Astrocyte (in vitro differentiated cells and primary cell): ENCODE measurements around the gene RNF152. TPM values are rescaled to one million over a fixed set of nuclear protein-coding genes. Genes with fewer than 3 reads are reported as not detected.
A peak's percentile ranks its signal among the peaks of the same experiment; 100 is the strongest.

Experiments
- DNase-seq: peaks from one replicate; pipeline ENCODE4 v3.0.0-alpha.2; 2010; ENCODE audit warnings: low read depth
- FAIRE-seq: peaks from 2 replicates; lab custom pipeline; 2011; peaks lifted over from hg19 to GRCh38; lab: Jason Lieb, UNC
- H2AFZ ChIP-seq: 2 replicates; pipeline ENCODE4 v1.6.0; 2012; ENCODE audit warnings: low read depth, low read length, inconsistent platforms
- H3K27ac ChIP-seq: 2 replicates; pipeline ENCODE4 v1.5.1; 2011; ENCODE audit warnings: low read depth, low read length, inconsistent platforms
- H3K27me3 ChIP-seq: 2 replicates; pipeline ENCODE4 v1.6.0; 2011; ENCODE audit warnings: low read length, inconsistent platforms; ENCODE audit not compliant: insufficient read depth
- H3K36me3 ChIP-seq: 2 replicates; pipeline ENCODE4 v1.5.1; 2011; ENCODE audit warnings: low read length, inconsistent platforms; ENCODE audit not compliant: insufficient read depth
- H3K4me1 ChIP-seq: 2 replicates; pipeline ENCODE4 v1.5.1; 2011; ENCODE audit warnings: low read length, inconsistent platforms; ENCODE audit not compliant: insufficient read depth
- H3K4me2 ChIP-seq: 2 replicates; pipeline ENCODE4 v1.6.0; 2012; ENCODE audit warnings: low read length, inconsistent platforms
- H3K4me3 ChIP-seq: 2 replicates; pipeline ENCODE4 v1.5.1; 2011; ENCODE audit warnings: low read depth, mild to moderate bottlenecking, low read length, inconsistent platforms; ENCODE audit not compliant: insufficient read depth
- H3K79me2 ChIP-seq: 2 replicates; pipeline ENCODE4 v1.6.0; 2012; ENCODE audit warnings: mild to moderate bottlenecking, low read length, inconsistent platforms; ENCODE audit not compliant: insufficient read depth
- H3K9ac ChIP-seq: 2 replicates; pipeline ENCODE4 v1.6.0; 2012; ENCODE audit warnings: mild to moderate bottlenecking, low read length, inconsistent platforms
- H3K9me3 ChIP-seq: 2 replicates; pipeline ENCODE4 v1.5.1; 2012; ENCODE audit warnings: low read depth, mild to moderate bottlenecking, low read length, inconsistent platforms; ENCODE audit not compliant: insufficient read depth
- H4K20me1 ChIP-seq: 2 replicates; pipeline ENCODE4 v1.6.0; 2012; ENCODE audit warnings: low read length, inconsistent platforms; ENCODE audit not compliant: insufficient read depth
- H3K27ac Mint-ChIP-seq: one replicate; pipeline ENCODE4 v1.8.0; 2021; ENCODE audit warnings: mild to moderate bottlenecking, mixed read lengths; ENCODE audit not compliant: unreplicated experiment
- H3K27me3 Mint-ChIP-seq: one replicate; pipeline ENCODE4 v1.8.0; 2021; ENCODE audit warnings: low read depth, mixed read lengths; ENCODE audit not compliant: unreplicated experiment
- H3K36me3 Mint-ChIP-seq: one replicate; pipeline ENCODE4 v1.8.0; 2021; ENCODE audit warnings: low read depth, mixed read lengths; ENCODE audit not compliant: unreplicated experiment
- H3K4me1 Mint-ChIP-seq: one replicate; pipeline ENCODE4 v1.8.0; 2021; ENCODE audit warnings: low read depth, mixed read lengths; ENCODE audit not compliant: unreplicated experiment
- H3K4me3 Mint-ChIP-seq: one replicate; pipeline ENCODE4 v1.8.0; 2021; ENCODE audit warnings: mild to moderate bottlenecking, moderate library complexity, mixed read lengths; ENCODE audit not compliant: unreplicated experiment
- H3K9me3 Mint-ChIP-seq: one replicate; pipeline ENCODE4 v1.8.0; 2021; ENCODE audit warnings: mild to moderate bottlenecking, mixed read lengths; ENCODE audit not compliant: unreplicated experiment
- CTCF ChIP-seq: IDR thresholded peaks from 2 replicates; pipeline ENCODE4 v1.5.1; 2011; ENCODE audit warnings: low read depth, mild to moderate bottlenecking, inconsistent platforms, low read length, moderate library complexity; ENCODE audit not compliant: insufficient read depth
- EZH2 ChIP-seq: IDR thresholded peaks from 2 replicates; pipeline ENCODE4 v1.6.1; 2012; ENCODE audit warnings: mild to moderate bottlenecking, low read length, inconsistent platforms; ENCODE audit not compliant: insufficient read depth
- total RNA-seq: library from RNA; stranded (reverse); gene quantifications from 2 replicates; pipeline ENCODE4 v1.2.1, GENCODE V29; 2021

RNF152 gene
- total RNA-seq, 1 donor from 2014 or later: 68.7 TPM

GRCh38 chr18:61770279-61770678, 122.5 kb downstream of the RNF152 start:
- TF ChIP-seq EZH2: no peak
- TF ChIP-seq CTCF: no peak
- Histone ChIP-seq H3K9ac (no peak overlapping the region), H2AFZ (no peak overlapping the region), H3K4me2 (no peak overlapping the region), H3K36me3 (no peaks in the 10 kb centered on the region), H3K27ac (no peak overlapping the region), H3K9me3 (no peaks in the 10 kb centered on the region), H3K4me3 (no peak overlapping the region), H3K4me1 (no peaks in the 10 kb centered on the region), H3K79me2 (no peaks in the 10 kb centered on the region), H4K20me1 (no peaks in the 10 kb centered on the region), H3K27me3 (no peaks in the 10 kb centered on the region)
- no peak overlapping the region for H3K4me3 Mint-ChIP-seq
- H3K4me1 Mint-ChIP-seq: peaks cover 17% of the 10 kb centered on the region
- no peaks in the 10 kb centered on the region for H3K27me3 Mint-ChIP-seq
- peaks cover 22% of the 10 kb centered on the region for H3K9me3 Mint-ChIP-seq
- FAIRE-seq (no peak), DNase-seq (no peak)
- H3K27ac Mint-ChIP-seq: no peak overlapping the region
- peaks cover 5% of the 10 kb centered on the region for H3K36me3 Mint-ChIP-seq

DNA sequence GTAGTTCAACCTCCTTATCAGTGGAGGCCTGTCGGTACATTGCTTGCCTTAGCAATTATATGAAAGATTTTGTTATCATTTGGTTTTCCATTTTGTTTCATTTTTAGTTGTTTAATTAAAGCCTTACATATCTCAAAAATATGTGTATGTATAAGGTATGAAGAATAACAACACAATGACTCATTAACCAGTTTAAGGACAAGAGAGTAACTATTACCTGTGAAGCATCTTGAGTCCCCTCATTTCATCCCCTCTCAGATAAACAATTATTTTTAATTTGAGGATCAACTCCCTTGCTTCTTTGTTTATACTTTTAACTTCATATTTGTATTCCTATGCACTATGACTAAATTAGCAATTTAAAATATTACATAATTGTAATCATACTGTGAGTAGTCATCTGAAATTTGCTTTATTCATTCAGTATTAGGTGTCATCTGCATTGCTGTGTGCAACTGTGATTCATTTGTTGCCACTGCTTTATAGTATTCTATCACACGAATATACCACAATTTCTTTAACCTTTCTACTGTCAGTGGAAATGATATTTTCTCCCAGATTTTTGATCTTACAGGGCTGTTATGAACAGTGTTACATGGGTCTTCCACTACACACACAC, 126.4 kb downstream of the RNF152 start:
- peaks cover 38% of the 10 kb centered on the region for H3K4me1 Mint-ChIP-seq
- peak overlapping the region; percentile 90 for H3K27ac Mint-ChIP-seq
- no peak overlapping the region for H2AFZ ChIP-seq
- H3K4me1 ChIP-seq: peaks cover 7% of the 10 kb centered on the region
- FAIRE-seq (no peak), DNase-seq (no peak)
- H3K4me3 Mint-ChIP-seq: no peak overlapping the region
- H3K36me3 ChIP-seq: no peaks in the 10 kb centered on the region
- no peak overlapping the region for H3K27ac ChIP-seq
- H3K36me3 Mint-ChIP-seq: peaks cover 3% of the 10 kb centered on the region
- no peak overlapping the region for H3K4me3 ChIP-seq
- no peaks in the 10 kb centered on the region for H3K79me2 ChIP-seq
- H3K9ac ChIP-seq: no peak overlapping the region
- TF ChIP-seq CTCF (no peak), EZH2 (no peak)
- no peak overlapping the region for H3K4me2 ChIP-seq
- no peaks in the 10 kb centered on the region for H4K20me1 ChIP-seq
- no peaks in the 10 kb centered on the region for H3K9me3 ChIP-seq
- H3K9me3 Mint-ChIP-seq: peaks cover 8% of the 10 kb centered on the region
- no peaks in the 10 kb centered on the region for H3K27me3 ChIP-seq
- H3K27me3 Mint-ChIP-seq: no peaks in the 10 kb centered on the region

- H2AFZ ChIP-seq: no peak overlapping the region
- H4K20me1 ChIP-seq: no peaks in the 10 kb centered on the region
- Mint-ChIP-seq H3K36me3 (peaks cover 3% of the 10 kb centered on the region), H3K27me3 (no peaks in the 10 kb centered on the region), H3K9me3 (peaks cover 7% of the 10 kb centered on the region), H3K4me1 (peaks cover 34% of the 10 kb centered on the region), H3K27ac (peak overlapping the region; percentile 90), H3K4me3 (peak overlapping the region; percentile 0)
- H3K27me3 ChIP-seq: no peaks in the 10 kb centered on the region
- H3K4me1 ChIP-seq: peaks cover 7% of the 10 kb centered on the region
- no peak for TF ChIP-seq CTCF
- TF ChIP-seq EZH2: no peak
- no peak overlapping the region for H3K4me3 ChIP-seq
- no peaks in the 10 kb centered on the region for H3K36me3 ChIP-seq
- H3K9me3 ChIP-seq: no peaks in the 10 kb centered on the region
- DNase-seq (peak; percentile 93), FAIRE-seq (peak; percentile 83)
- H3K27ac ChIP-seq: peak overlapping the region; percentile 62
- H3K4me2 ChIP-seq: peak overlapping the region; percentile 46
- no peaks in the 10 kb centered on the region for H3K79me2 ChIP-seq
- peak overlapping the region; percentile 25 for H3K9ac ChIP-seq
Observed at GRCh38 chr18:61765097-61765496, 127.7 kb downstream of the RNF152 start.
